Measurements from ENCODE around the gene CEP41.

The CEP41 gene

DNA sequence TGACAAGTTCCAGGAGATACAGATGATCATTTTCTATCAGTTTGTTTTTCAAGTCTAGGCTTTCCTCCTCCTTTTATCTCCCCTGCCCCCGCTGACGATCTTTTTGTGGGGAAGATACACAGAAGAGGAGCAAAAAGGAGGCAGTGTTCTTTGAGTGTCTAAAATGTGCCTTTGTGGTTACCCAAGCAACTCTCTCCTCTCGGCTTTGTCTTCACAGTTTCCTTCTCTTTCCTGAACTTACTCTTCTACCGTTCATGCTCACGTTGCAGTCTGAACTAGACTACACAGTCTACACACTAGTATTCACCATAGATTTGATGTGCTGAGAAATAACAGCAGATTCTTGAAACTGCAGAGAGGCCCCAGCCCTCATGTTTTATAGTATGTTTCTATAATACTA lies 23.6 kb downstream of the CEP41 start:
- DNase-seq = no peak

DNA sequence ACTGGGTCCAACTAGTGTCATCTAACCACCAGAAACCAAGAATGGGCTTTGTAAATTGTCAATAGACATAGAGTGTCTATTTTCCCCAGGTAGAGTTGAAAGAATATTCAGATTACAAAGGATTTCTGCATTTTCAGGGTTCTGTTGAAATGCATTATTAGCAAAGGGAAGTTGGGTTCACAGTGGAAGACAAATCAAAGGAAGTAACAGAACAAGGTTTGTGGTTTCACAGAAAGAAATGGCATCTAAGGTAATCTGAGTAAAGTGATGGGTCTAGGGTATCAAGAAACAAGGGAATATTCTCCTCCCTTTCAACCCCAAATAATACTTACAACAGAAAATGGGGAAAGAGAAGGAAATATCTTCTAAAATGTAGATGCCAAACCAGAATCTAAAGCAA lies 25.8 kb downstream of the CEP41 start:
- DNase-seq = no peak

DNA sequence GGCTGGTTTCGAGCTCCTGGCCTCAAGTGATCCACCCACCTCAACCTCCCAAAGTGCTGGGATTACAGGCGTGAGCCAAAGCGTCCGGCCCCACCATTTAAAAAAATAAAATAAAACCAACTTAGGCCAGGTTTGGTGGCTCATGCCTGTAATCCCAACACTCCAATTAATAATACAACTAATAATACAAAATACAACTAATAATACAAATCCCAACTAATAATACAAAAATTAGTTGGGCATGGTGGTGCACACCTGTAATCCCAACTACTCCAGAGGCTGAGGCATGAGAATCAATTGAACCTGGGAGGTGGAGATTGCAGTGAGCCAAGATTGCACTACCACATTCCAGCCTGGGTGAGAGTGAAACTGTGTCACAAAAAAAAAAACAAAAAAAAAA lies 27.6 kb downstream of the CEP41 start:
- no peak for DNase-seq

GRCh38 chr7:130410868-130411541 lies 29.8 kb downstream of the CEP41 start:
- no peak for DNase-seq

DNA sequence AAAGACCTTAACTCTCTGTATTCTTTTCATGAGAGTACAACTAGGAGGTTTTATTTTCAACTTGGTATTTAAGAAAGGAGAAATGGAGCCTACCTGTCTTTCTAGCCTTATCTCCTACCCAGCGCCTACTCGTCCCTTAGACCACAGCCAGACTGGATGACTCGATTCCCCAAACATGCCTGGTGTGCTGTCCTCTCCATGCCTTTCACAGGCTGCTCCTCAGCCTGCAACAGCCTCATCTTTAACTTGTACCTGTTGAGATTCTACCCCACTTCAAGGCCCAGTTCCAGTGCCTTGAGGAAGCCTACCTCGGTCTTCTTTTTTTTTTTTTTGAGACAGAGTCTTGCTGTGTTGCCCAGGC lies 31.1 kb downstream of the CEP41 start:
- DNase-seq = no peak

DNA sequence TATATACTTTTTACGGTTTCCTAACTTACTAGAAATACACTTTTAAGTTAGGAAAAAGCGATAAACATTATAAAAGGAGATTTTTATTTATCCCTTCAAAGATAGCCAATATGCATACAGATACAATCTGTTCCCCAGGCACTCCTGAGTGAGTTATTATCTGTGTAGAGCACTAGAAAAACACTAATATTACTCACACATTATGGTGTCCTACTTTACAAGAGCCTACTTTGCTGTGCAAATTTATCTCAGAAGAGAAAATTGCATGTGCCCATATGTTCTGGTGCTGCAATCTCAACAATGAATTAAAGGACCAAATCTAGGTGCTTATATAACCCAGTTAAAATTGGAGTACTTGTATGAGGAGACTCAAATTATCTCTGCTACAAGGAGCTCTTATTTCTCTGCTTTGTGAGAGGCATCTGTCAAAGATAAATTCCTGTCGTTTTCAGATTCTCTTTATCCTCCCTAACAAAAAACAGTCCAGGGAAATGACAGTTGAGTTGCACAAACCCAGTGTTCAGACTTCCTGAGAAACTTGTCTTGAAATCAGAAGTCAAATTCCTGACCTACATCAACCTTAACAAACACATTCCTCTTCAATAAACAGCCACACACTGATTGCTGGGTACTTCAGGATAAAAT lies 31.6 kb downstream of the CEP41 start:
- DNase-seq = no peak

DNA sequence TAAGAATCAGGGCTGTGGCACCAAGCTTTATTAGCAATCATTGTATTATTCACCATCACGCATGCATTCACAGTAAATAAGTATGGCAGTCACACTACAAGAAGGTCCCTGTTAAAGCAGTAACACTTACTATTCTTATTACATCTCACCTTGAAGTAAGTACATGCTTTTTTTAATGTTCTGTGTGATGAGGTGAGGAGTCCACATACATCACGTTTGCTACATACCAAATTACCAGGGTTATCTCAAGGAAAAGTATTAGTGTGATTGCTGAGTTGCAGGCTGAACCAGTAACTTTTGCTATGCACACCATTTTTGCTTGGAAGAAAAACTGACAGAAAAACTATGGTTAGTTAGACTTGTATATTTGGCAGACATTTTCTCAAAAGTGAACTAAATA lies 35.8 kb downstream of the CEP41 start:
- no peak for DNase-seq

- no peak for DNase-seq
Observed at GRCh38 chr7:130401578-130401977, 39.2 kb downstream of the CEP41 start.

GRCh38 chr7:130401101-130401500 lies 39.7 kb downstream of the CEP41 start:
- no peak for DNase-seq

- DNase-seq = no peak
Observed at GRCh38 chr7:130400120-130400572, 40.7 kb downstream of the CEP41 start.

DNA sequence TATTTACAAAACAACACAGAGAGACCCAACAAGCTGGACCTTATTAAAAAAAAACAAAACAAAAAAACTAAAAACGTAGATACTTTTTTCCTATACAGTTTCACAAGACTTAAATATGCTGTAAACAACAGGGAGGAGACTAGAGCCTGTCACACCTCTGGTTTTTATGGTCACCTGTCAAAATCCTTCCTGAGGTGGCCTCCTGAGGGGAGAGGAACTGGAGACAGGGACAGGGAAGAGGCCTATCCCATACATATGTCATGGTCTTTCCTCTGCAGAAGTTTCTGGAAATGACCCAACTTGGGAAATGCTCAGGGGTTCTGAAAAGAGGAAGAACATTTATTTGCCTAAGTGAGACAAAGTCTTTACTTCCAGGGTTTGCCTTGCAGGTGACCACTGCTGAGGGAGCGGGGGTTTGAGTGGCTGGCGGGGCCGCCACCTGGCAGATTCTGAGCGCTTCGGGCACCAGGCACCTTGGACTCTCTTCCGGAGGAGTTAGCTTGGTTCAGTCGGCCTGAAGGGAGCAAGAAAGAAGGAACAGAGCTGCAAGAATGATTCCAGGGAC lies 42.2 kb downstream of the CEP41 start:
- no peak for DNase-seq

DNA sequence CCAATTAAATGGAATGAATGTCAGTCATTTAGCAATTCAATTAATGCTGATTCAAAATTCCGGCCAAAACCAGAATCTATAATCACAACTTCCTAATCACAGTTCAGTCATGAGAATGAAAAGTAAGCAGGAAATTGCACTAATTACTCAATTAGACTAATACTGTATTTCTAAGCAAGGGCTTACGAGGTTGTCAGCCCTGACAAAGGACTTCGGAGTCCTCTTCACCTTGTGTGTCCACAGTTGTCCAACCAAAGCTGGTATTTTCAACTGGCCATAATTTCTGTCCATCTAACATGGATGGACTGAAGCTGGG lies 43.1 kb downstream of the CEP41 start:
- no peak for DNase-seq

DNA sequence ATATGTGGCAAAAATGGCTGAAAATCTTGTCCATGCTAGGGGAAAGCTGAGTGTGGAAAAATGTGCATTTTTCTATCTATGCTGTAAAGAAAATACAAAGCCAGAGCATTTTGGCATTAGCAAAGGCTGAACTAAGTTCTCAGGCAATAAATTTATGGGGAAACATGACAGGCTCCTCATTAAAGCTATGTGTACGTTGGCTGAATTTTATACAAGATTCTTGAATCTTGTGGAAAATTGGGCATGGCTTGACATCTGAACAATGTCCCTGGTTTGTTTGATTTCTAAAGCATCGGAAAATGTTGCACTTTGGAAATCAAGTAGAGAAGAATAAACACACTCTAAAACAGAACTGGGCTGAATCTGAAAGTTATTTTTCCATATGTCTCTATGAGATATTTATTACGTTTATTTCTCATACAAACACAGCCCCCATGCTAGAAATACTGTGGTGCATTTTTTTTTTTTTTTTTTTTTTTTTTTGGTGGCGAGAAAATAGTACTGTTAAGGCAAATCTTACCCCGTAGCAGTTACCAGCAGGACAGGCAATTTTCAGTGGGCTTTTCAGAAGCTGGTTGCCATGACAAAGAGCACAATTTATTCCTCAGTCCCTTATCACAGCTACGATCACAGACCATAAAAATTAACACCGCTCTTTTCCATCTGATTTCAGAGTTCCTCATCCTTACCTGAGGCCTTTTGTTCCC lies 43.6 kb downstream of the CEP41 start:
- no peak for DNase-seq

GRCh38 chr7:130396109-130396508 lies 44.7 kb downstream of the CEP41 start:
- DNase-seq = no peak

- no peak for DNase-seq
Observed at GRCh38 chr7:130395421-130395820, 45.4 kb downstream of the CEP41 start.

DNA sequence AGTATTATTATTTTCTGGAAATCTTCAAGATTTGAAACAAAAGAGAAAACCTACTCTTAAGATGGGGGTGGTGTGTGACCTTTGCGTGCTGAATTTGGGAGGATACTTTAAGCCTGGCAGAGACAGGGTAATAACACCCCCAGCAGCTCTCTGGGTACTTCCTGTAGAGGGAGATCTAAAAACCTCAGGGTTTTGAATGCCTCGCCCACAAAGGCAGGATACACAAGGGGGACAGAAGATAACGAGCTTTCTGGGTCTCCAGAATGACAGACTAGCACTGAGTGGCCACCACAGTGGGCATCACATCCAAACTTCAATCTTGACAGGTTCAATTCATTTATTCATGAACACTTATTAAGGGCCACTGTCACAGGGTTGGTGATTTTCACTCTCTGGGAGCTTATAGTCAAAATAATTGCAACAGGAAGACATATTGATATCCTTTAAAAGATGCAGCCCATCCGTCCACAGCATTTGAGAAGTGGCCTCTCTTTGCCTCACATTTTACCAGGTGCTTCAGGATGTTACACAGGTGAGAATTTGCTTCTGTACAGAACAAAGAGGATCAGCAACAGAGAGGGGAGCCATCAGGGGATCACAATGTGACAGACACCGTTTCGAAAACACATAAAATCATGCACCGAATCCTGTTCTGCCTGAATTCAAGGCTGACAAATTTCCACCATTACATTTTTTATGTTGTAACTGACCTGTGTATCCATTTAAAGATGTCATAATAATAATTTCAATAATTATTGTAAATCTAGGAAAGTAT lies 46.2 kb downstream of the CEP41 start:
- peak; percentile 40 for DNase-seq

DNA sequence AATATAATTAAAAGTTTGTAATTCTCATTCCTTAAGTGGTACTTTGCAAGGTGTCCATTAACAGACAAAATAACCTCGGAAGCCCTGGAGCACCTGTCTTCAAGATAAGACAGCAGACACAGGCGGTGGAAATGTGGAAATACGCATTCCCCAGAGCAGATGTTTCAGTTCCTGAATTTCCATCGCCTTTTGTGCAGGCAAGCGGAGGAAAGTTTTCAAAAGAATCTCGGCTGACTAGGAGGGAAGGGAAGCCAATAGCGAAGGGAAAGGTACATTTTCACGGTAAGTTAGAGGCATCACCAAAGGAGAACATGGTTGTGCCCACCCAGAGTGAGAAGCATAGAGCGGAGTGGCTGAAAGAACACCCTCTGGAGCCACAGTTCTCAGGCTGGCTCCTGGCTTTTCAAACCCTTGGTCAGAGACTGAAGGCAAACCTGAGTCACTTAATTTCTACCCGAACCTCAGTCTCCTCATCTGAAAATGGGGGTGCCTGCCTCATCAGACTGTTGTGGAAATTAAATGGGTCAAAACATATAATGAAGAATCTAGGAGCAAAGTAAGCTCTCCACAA lies 46.9 kb downstream of the CEP41 start:
- no peak for DNase-seq

DNA sequence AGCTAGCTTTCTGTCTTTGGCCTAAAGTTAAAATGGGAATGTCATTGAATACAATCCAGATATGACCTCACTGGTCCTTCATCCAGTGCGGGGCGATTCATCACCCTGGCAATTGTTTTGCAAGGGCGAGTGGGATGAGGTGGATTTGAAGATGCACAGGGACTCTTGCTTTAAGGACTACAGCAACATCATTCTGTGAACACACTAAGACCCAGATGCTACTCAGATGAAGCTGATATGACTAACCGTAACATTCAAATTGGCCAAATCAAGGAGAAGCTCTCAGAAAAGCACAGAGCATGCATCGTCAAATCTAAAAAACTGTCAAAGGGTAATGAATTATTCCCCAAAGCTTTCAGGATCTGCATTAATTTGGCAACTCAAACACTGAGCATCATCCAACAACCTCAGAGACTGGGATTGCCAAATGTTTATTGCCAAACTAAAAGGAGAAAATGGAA lies 47.7 kb downstream of the CEP41 start:
- no peak for DNase-seq

DNA sequence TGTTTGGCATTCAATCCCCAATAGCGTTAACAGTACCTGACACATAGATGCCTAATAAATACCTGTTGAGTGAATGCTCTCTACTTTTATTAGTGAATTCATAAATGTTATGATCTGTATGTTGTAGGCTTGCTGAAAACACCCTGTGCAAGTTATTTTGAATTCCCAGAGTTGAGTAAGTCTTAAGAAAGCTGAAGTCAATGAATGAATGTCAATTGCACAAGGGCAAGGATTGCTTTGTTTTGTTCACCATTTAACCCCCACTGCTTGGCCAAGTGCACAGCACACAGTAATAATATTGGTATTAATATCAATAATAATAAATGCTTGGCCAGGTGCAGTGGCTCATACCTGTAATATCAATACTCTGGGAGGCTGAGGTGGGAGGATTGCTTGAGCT lies 50.3 kb downstream of the CEP41 start:
- no peak for DNase-seq

DNA sequence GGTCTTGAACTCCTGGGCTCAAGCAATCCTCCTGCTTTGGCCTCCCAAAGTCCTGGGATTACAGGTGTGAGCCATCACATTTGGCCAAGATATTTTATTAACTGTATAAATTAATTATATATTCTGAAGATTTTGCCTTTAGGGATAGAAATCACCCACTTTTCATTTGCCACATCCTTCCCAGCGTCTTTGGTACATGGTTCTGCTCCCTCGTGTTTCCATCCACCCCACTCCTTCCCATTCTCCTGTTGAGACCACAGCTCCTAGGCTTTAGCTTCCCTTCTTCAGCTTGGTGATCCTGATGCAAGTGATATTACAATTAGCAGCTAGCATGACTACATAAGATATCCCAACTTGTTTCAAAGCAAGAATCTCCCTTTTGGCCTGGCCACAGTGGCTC lies 52.1 kb downstream of the CEP41 start:
- no peak for DNase-seq

DNA sequence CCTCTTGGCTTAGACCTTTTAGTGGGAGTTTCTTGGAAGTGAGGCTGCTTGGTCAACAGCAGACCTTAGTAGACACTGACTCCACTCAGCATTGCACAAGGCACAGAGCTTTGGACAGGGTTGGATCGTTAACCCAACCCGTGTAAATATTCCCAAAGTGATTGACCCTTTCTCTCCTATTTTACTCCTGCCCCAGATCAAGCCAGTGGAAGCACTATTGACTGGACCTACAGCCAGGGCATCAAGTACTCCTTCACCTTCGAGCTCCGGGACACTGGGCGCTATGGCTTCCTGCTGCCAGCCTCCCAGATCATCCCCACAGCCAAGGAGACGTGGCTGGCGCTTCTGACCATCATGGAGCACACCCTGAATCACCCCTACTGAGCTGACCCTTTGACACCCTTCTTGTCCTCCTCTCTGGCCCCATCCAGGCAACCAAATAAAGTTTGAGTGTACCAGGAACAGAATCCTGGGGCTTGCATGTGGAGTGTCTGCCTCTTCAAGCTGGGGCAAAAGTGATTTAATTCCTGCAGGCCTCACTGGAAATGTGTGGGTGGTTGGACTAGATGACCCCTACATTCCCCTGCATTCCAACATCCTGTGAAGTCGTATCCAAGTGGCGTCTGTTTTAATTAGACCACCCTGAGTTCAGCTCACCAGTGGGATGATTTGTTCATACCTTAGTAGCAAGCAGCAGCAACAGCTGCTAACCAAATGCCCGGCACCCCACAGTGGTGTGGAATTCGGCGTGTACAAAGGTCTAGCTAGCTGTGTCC lies 53.0 kb downstream of the CEP41 start:
- DNase-seq = no peak

- no peak for DNase-seq
Observed at GRCh38 chr7:130387306-130387627, 53.5 kb downstream of the CEP41 start.
